IMR-90 (cell line): Measurements from ENCODE around the gene ASS1. TPM values are rescaled to one million over a fixed set of nuclear protein-coding genes. Genes with fewer than 3 reads are reported as not detected.

ENCODE experiments used
- ATAC-seq: fragments of 200-7000 bp; cut with Tn5 transposase; 2 replicates; pipeline ENCODE4 v1.9.1; 2020; ENCODE audit warnings: low read depth, mild to moderate bottlenecking, moderate library complexity
- BruUV-seq: library from RNA; stranded (reverse); fragments of 400-500 nt; replicated peaks from 2 replicates; lab custom pipeline; 2021; lab: Mats Ljungman, UMichigan
- CTCF ChIA-PET: fragments of 300-600 bp; formaldehyde crosslinking; extraction: SDS; loops from one replicate; lab custom pipeline; 2021; ENCODE audit warnings: antibody characterized with exemption; lab: Yijun Ruan, JAX
- POLR2A ChIA-PET: fragments of 300-600 bp; sonication (Branson Sonifier 250); formaldehyde crosslinking; loops from one replicate; lab custom pipeline; 2022; ENCODE audit warnings: antibody characterized with exemption; ENCODE audit not compliant: unreplicated experiment; lab: Charles Lee
- DNase-seq: peaks from one replicate; pipeline ENCODE4 v3.0.0; 2013
- H2AFZ ChIP-seq: replicated peaks from 2 replicates; pipeline ENCODE3; 2013; ENCODE audit warnings: low read length, mild to moderate bottlenecking; ENCODE audit not compliant: poor library complexity
- H2AK5ac ChIP-seq: 2 replicates; pipeline ENCODE4 v1.6.1; 2013; ENCODE audit warnings: low read depth, low read length, inconsistent platforms
- H2AK9ac ChIP-seq: replicated peaks from 2 replicates; pipeline ENCODE3; 2013; ENCODE audit warnings: mild to moderate bottlenecking, low read depth, low read length, moderate library complexity; ENCODE audit not compliant: poor library complexity
- H2BK120ac ChIP-seq: 2 replicates; pipeline ENCODE4 v1.6.1; 2013; ENCODE audit warnings: low read depth, low read length, inconsistent platforms
- H2BK15ac ChIP-seq: 3 replicates; pipeline ENCODE4 v1.6.1; 2013; ENCODE audit warnings: low read depth, low read length, inconsistent platforms
- H2BK20ac ChIP-seq: 2 replicates; pipeline ENCODE4 v1.6.1; 2013; ENCODE audit warnings: low read depth, mild to moderate bottlenecking, inconsistent platforms, low read length, moderate library complexity
- H2BK5ac ChIP-seq: 2 replicates; pipeline ENCODE4 v1.6.1; 2013; ENCODE audit warnings: mild to moderate bottlenecking, low read depth, low read length, inconsistent platforms; ENCODE audit not compliant: poor library complexity, severe bottlenecking
- H3K14ac ChIP-seq: replicated peaks from 2 replicates; pipeline ENCODE4 v1.6.1; 2013; ENCODE audit warnings: low read depth, low read length, inconsistent platforms
- H3K18ac ChIP-seq: 2 replicates; pipeline ENCODE4 v1.6.1; 2013; ENCODE audit warnings: low read depth, low read length, control low read depth
- H3K23ac ChIP-seq: 2 replicates; pipeline ENCODE4 v1.6.1; 2013; ENCODE audit warnings: low read depth, low read length, inconsistent platforms
- H3K27ac ChIP-seq: 2 replicates; pipeline ENCODE4 v1.5.1; 2013; ENCODE audit warnings: mild to moderate bottlenecking, control low read depth, low read length; ENCODE audit not compliant: insufficient read depth
- H3K27me3 ChIP-seq: 2 replicates; pipeline ENCODE4 v1.6.1; 2013; ENCODE audit warnings: low read length; ENCODE audit not compliant: control insufficient read depth, insufficient read depth
- H3K36me3 ChIP-seq: 2 replicates; pipeline ENCODE4 v1.6.1; 2013; ENCODE audit warnings: low read length, mixed read lengths; ENCODE audit not compliant: control insufficient read depth, insufficient read depth
- H3K4ac ChIP-seq: 2 replicates; pipeline ENCODE4 v1.6.1; 2013; ENCODE audit warnings: low read depth, low read length, inconsistent platforms
- H3K4me1 ChIP-seq: 2 replicates; pipeline ENCODE4 v1.6.1; 2013; ENCODE audit warnings: low read length, mixed read lengths; ENCODE audit not compliant: control insufficient read depth, insufficient read depth
- H3K4me2 ChIP-seq: 2 replicates; pipeline ENCODE4 v1.6.1; 2013; ENCODE audit warnings: low read depth, mild to moderate bottlenecking, control low read depth, low read length, moderate library complexity
- H3K4me3 ChIP-seq: 2 replicates; pipeline ENCODE4 v1.5.1; 2013; ENCODE audit warnings: low read depth, mild to moderate bottlenecking, control low read depth, low read length, moderate library complexity; ENCODE audit not compliant: insufficient read depth
- H3K56ac ChIP-seq: 2 replicates; pipeline ENCODE4 v1.6.1; 2013; ENCODE audit warnings: low read length, inconsistent platforms; ENCODE audit not compliant: insufficient read depth; ENCODE audit errors: extremely low read depth
- H3K79me1 ChIP-seq, 2 experiments: 2 replicates each; pipeline ENCODE4 v1.6.1; 2013; ENCODE audit warnings: low read length in 2 of 2, inconsistent platforms in 1 of 2, low read depth in 1 of 2
- H3K9ac ChIP-seq: 2 replicates; pipeline ENCODE4 v1.6.1; 2013; ENCODE audit warnings: low read depth, low read length, control low read depth
- H3K9me1 ChIP-seq: 2 replicates; pipeline ENCODE4 v1.6.1; 2013; ENCODE audit warnings: low read length, inconsistent platforms; ENCODE audit not compliant: insufficient read depth
- H3K9me3 ChIP-seq: 2 replicates; pipeline ENCODE4 v1.6.1; 2013; ENCODE audit warnings: low read length; ENCODE audit not compliant: control insufficient read depth, insufficient read depth
- H4K20me1 ChIP-seq: 2 replicates; pipeline ENCODE4 v1.6.1; 2013; ENCODE audit warnings: low read length, inconsistent platforms; ENCODE audit not compliant: insufficient read depth
- H4K5ac ChIP-seq: 2 replicates; pipeline ENCODE4 v1.6.1; 2013; ENCODE audit warnings: mild to moderate bottlenecking, low read depth, low read length, control low read depth
- H4K8ac ChIP-seq, 2 experiments: 2 replicates each; pipeline ENCODE4 v1.6.1; 2013; ENCODE audit warnings: low read depth in 2 of 2, low read length in 2 of 2, control low read depth in 1 of 2, inconsistent platforms in 1 of 2
- H4K91ac ChIP-seq: 2 replicates; pipeline ENCODE4 v1.6.1; 2013; ENCODE audit warnings: low read depth, low read length, inconsistent platforms; ENCODE audit not compliant: insufficient read depth
- FOS ChIP-seq: fragments of 150-350 bp; IDR thresholded peaks from 2 replicates; pipeline ENCODE4 v1.6.1; 2016; ENCODE audit warnings: low read depth, low read length
- RAD21 ChIP-seq: IDR thresholded peaks from 2 replicates; pipeline ENCODE4 v1.6.1; 2012; ENCODE audit warnings: low read length, improper control_type of control experiment
- WGBS, 2 experiments: methylation state at CpG; one replicate each; pipeline versions ENCODE4 v1.1.5 to v1.1.7; 2013; ENCODE audit warnings: missing lambda C conversion rate in 2 of 2; ENCODE audit not compliant: insufficient read length in 1 of 2; ENCODE audit errors: extremely low coverage in 2 of 2; 5-methylcytosine and 5-hydroxymethylcytosine counted together
- dilution Hi-C: fragments of 300-500 bp; cut with HindIII; formaldehyde crosslinking; loops from one replicate; pipeline ENCODE4 v1.14.3; 2018; ENCODE audit warnings: low sequenced_read_pairs; ENCODE audit not compliant: unreplicated experiment
- in situ Hi-C: fragments of 300-500 bp; cut with MboI; formaldehyde crosslinking; loops from 3 replicates; pipeline ENCODE4 v1.14.3; 2019; ENCODE audit warnings: low sequenced_read_pairs, inconsistent platforms, mixed read lengths
- intact Hi-C: fragments of 100-400 bp; cut with micrococcal nuclease; formaldehyde crosslinking; loops from 2 replicates; pipeline ENCODE4 v1.10.0; 2022
- polyA plus RNA-seq, 3 experiments: library from polyadenylated mRNA; depleted of rRNA; stranded (reverse); fragments of >200 nt; gene quantifications; 2 replicates each; pipeline ENCODE4 v1.2.3, GENCODE V29; 2012; ENCODE audit warnings: low replicate concordance in 1 of 3
- total RNA-seq: library from RNA; depleted of rRNA; stranded (reverse); fragments of >200 nt; gene quantifications from 2 replicates; pipeline ENCODE4 v1.2.3, GENCODE V29; 2012

ASS1 gene
- total and polyA plus RNA-seq, 2 of the 4 experiments (the other 2 are of a cell fraction), result 39.6 to 41.9 TPM

- no TSS peak for BruUV-seq
- no peak overlapping the region for H4K8ac ChIP-seq
- H2AK5ac ChIP-seq, result no peak overlapping the region
- ChIA-PET POLR2A (interaction anchor here (0.7 kb wide), 1 partner anchor 168 kb away, joined by 6 read pairs; no protein-coding TSS in a partner anchor), CTCF (interaction anchor here (0.6 kb wide), 1 partner anchor 22 kb away, joined by 3 read pairs; no protein-coding TSS in a partner anchor)
- no peaks in the 10 kb centered on the region for H4K20me1 ChIP-seq
- H3K27ac ChIP-seq, result no peak overlapping the region
- dilution Hi-C loops (no loop called here), intact Hi-C loops (no loop called here), in situ Hi-C loops (no loop called here)
- H3K79me1 ChIP-seq, result no peaks in the 10 kb centered on the region
- H3K56ac ChIP-seq, result no peak overlapping the region
- H2BK15ac ChIP-seq, result no peak overlapping the region
- no peak overlapping the region for H3K9ac ChIP-seq
- TF ChIP-seq RAD21 (no peak), FOS (no peak)
- H3K9me1 ChIP-seq, result no peaks in the 10 kb centered on the region
- no peak overlapping the region for H4K5ac ChIP-seq
- H3K4me3 ChIP-seq, result no peak overlapping the region
- no peak overlapping the region for H2BK120ac ChIP-seq
- no peak overlapping the region for H3K4ac ChIP-seq
- no peaks in the 10 kb centered on the region for H3K4me1 ChIP-seq
- no peak overlapping the region for H2BK20ac ChIP-seq
- no peak overlapping the region for H3K18ac ChIP-seq
- H3K36me3 ChIP-seq, result peaks cover 1% of the 10 kb centered on the region; the same call in 1 of the 2 replicates
- no peak overlapping the region for H3K14ac ChIP-seq
- H3K9me3 ChIP-seq, result no peaks in the 10 kb centered on the region
- no peak overlapping the region for H4K91ac ChIP-seq
- no peak overlapping the region for H3K4me2 ChIP-seq
- DNase-seq (no peak), ATAC-seq (no peak)
- 100% methylated on average over 4 of the region's 6 CpGs; no CpG with 5 or more reads in 1 of the 2 experiments for WGBS, 2 experiments
- H2BK5ac ChIP-seq, result no peak overlapping the region
- H3K23ac ChIP-seq, result no peak overlapping the region
- peaks cover 24% of the 10 kb centered on the region for H3K27me3 ChIP-seq
- no peak overlapping the region for H2AK9ac ChIP-seq
- no peak overlapping the region for H2AFZ ChIP-seq
Measured at GRCh38 chr9:130487500-130487899, 42.7 kb downstream of the ASS1 start.
